OCI-LY7 (cell line): ENCODE measurements around the gene TRIM72. TPM values are rescaled to one million over a fixed set of nuclear protein-coding genes. Genes with fewer than 3 reads are reported as not detected.
A peak's percentile ranks its signal among the peaks of the same experiment; 100 is the strongest.

Source experiments
- BruUV-seq: library from RNA; stranded (reverse); fragments of 400-500 nt; replicated peaks from 2 replicates; lab custom pipeline; 2021; lab: Mats Ljungman, UMichigan
- CTCF ChIA-PET: fragments of 300-600 bp; sonication (Branson Sonifier 250); formaldehyde crosslinking; loops from one replicate; lab custom pipeline; 2022; ENCODE audit warnings: antibody characterized with exemption; ENCODE audit not compliant: unreplicated experiment; lab: Charles Lee
- POLR2A ChIA-PET: fragments of 300-600 bp; sonication (Branson Sonifier 250); formaldehyde crosslinking; loops from one replicate; lab custom pipeline; 2022; ENCODE audit warnings: antibody characterized with exemption; lab: Charles Lee
- DNase-seq: peaks from one replicate; pipeline ENCODE4 v3.0.0-alpha.2; 2015; ENCODE audit warnings: low spot score
- H2AFZ ChIP-seq: fragments of 200-600 bp; sonication (generic), shearing (Covaris generic); 2 replicates; pipeline ENCODE4 v1.6.1; 2014; ENCODE audit warnings: mild to moderate bottlenecking, antibody characterized with exemption, low read length, moderate library complexity
- H3K27ac ChIP-seq: fragments of 200-600 bp; sonication (generic); 2 replicates; pipeline ENCODE4 v1.5.1; 2014; ENCODE audit warnings: mixed run types, low read depth, mild to moderate bottlenecking, moderate library complexity, low read length, inconsistent platforms; ENCODE audit not compliant: poor library complexity, severe bottlenecking
- H3K36me3 ChIP-seq: fragments of 200-600 bp; sonication (generic); 2 replicates; pipeline ENCODE4 v1.6.1; 2014; ENCODE audit warnings: mild to moderate bottlenecking, antibody characterized with exemption, low read length, moderate library complexity, mixed read lengths; ENCODE audit not compliant: insufficient read depth
- H3K4me1 ChIP-seq: fragments of 200-600 bp; sonication (generic); 2 replicates; pipeline ENCODE4 v1.5.1; 2014; ENCODE audit warnings: mild to moderate bottlenecking, low read length; ENCODE audit not compliant: insufficient read depth, poor library complexity, severe bottlenecking
- H3K4me2 ChIP-seq: fragments of 200-600 bp; sonication (generic); 2 replicates; pipeline ENCODE4 v1.6.1; 2014; ENCODE audit warnings: mild to moderate bottlenecking, low read length
- H3K4me3 ChIP-seq: fragments of 200-600 bp; sonication (generic); 2 replicates; pipeline ENCODE4 v1.5.1; 2014; ENCODE audit warnings: mild to moderate bottlenecking, low read depth, low read length; ENCODE audit not compliant: poor library complexity, severe bottlenecking
- H3K79me2 ChIP-seq: fragments of 200-600 bp; sonication (generic); 2 replicates; pipeline ENCODE4 v1.6.1; 2016; ENCODE audit warnings: low read depth, mild to moderate bottlenecking, low read length, moderate library complexity, mixed read lengths; ENCODE audit not compliant: insufficient read depth
- H3K9me2 ChIP-seq: fragments of 200-600 bp; sonication (generic); 2 replicates; pipeline ENCODE4 v1.6.1; 2016; ENCODE audit warnings: mild to moderate bottlenecking, low read length, mixed read lengths; ENCODE audit not compliant: insufficient read depth
- H3K9me3 ChIP-seq: fragments of 200-600 bp; sonication (generic); 2 replicates; pipeline ENCODE4 v1.6.1; 2014; ENCODE audit warnings: mild to moderate bottlenecking, mixed run types, low read length, mixed read lengths
- H4K20me1 ChIP-seq: fragments of 200-600 bp; sonication (generic); 2 replicates; pipeline ENCODE4 v1.6.1; 2014; ENCODE audit warnings: mild to moderate bottlenecking, antibody characterized with exemption, low read length, moderate library complexity, mixed read lengths; ENCODE audit not compliant: insufficient read depth
- CTCF ChIP-seq: fragments of 200-600 bp; sonication (generic); conservative IDR thresholded peaks from 2 replicates; pipeline ENCODE4 v1.5.1; 2014; ENCODE audit warnings: mild to moderate bottlenecking, antibody characterized with exemption, low read length, moderate library complexity, mixed read lengths
- EZH2phosphoT487 ChIP-seq: fragments of 200-600 bp; sonication (generic); IDR thresholded peaks from 2 replicates; pipeline ENCODE4 v1.6.1; 2018; ENCODE audit warnings: low read depth, borderline replicate concordance, mild to moderate bottlenecking, mixed run types, antibody characterized with exemption, low read length, moderate library complexity, mixed read lengths
- intact Hi-C: fragments of 100-400 bp; cut with micrococcal nuclease; formaldehyde crosslinking; loops from one replicate; pipeline ENCODE4 v1.10.0; 2022; ENCODE audit not compliant: unreplicated experiment
- total RNA-seq, 2 experiments: library from RNA; depleted of rRNA in 1 of 2; stranded (reverse); fragments of >200 nt in 1 of 2; shearing (Covaris generic) in 1 of 2; gene quantifications; 2 replicates each; pipeline ENCODE4 v1.2.3, GENCODE V29; 2014 to 2022

The TRIM72 gene
- total RNA-seq, 2 experiments from 2014 or later: 0.13 to 1.1 TPM

DNA sequence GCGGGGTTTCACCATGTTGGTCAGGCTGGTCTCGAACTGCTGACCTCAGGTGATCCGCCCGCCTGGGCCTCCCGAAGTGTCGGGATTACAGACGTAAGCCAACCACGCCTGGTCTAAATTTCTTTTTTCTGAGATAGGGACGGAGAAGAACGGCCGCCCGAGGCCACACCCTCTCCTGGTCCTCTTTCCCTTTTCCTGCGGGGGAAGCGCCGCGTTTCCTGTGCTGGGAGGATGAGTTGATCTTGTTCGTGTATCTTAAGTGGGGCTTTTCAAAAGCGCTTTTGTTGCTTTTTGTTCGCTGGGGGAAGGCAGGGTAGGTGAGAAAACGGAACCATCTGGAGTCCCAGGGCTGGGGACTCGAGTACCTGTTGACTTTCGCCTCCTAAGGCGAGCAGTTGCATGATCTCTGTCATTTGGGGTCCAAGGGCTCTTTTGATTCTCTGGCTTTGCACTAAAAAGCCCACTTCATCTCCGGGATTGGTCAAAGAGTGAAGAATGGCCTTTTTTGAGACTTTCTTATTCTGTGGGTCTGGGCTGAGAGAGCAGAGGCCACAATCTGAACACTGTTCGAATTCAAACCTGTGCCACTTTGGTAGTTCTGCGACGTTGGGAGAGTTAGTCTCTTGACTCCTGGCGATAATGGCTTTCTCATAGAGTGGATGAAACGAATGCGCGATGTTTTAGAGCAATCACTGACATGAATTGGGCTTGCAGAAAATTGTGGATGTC lies 32.7 kb upstream of the TRIM72 start:
- peaks cover 62% of the 10 kb centered on the region for H3K36me3 ChIP-seq
- peaks cover 44% of the 10 kb centered on the region for H3K4me1 ChIP-seq

GRCh38 chr16:31182391-31182790 lies 31.5 kb upstream of the TRIM72 start:
- POLR2A ChIA-PET: interaction anchor here (2.0 kb wide), 1 partner anchor 65 kb away, joined by 4 read pairs; the partner anchor contains the start of gene KAT8
- H3K27ac ChIP-seq: no peak overlapping the region
- no peaks in the 10 kb centered on the region for H3K9me3 ChIP-seq
- no TSS peak for BruUV-seq
- H3K4me3 ChIP-seq: peak overlapping the region; percentile 90
- peaks cover 34% of the 10 kb centered on the region for H3K4me1 ChIP-seq
- H2AFZ ChIP-seq: no peak overlapping the region
- CTCF ChIA-PET: no interaction called here
- peaks cover 74% of the 10 kb centered on the region for H3K36me3 ChIP-seq
- H3K79me2 ChIP-seq: peaks cover 85% of the 10 kb centered on the region
- intact Hi-C loops: no loop called here
- peak overlapping the region; percentile 80 for H3K4me2 ChIP-seq
- peaks cover 57% of the 10 kb centered on the region for H4K20me1 ChIP-seq
- no peaks in the 10 kb centered on the region for H3K9me2 ChIP-seq
- DNase-seq: no peak
- TF ChIP-seq CTCF (no peak), EZH2phosphoT487 (no peak)

More for the DNA sequence above, 32.7 kb upstream of the TRIM72 start:
- CTCF ChIA-PET: no interaction called here
- Histone ChIP-seq H3K9me2 (no peaks in the 10 kb centered on the region), H3K27ac (peak overlapping the region; percentile 81), H3K4me3 (peak overlapping the region; percentile 90), H3K4me2 (peak overlapping the region; percentile 80), H2AFZ (no peak overlapping the region), H3K79me2 (peaks cover 74% of the 10 kb centered on the region), H4K20me1 (peaks cover 48% of the 10 kb centered on the region), H3K9me3 (no peaks in the 10 kb centered on the region)
- peak; percentile 48 for DNase-seq
- POLR2A ChIA-PET: interaction anchor here (0.9 to 1.5 kb wide), 3 partner anchors 21 to 112 kb away, joined by 3 to 10 read pairs (median 4); partner anchors contain the start of gene PYCARD
- TSS peak; percentile 64 for BruUV-seq
- intact Hi-C loops: no loop called here
- no peak for TF ChIP-seq CTCF
- no peak for TF ChIP-seq EZH2phosphoT487
